SK-N-SH (cell line): ENCODE results near the gene ARHGEF12. TPM values are rescaled to one million over a fixed set of nuclear protein-coding genes. Genes with fewer than 3 reads are reported as not detected.

ENCODE experiments used
- CTCF ChIA-PET: fragments of 300-600, 350-600 bp; formaldehyde crosslinking; extraction: SDS; loops from one replicate; lab custom pipeline; 2021; lab: Yijun Ruan, JAX
- POLR2A ChIA-PET: fragments of 350-600 bp; sonication (Branson Sonifier 250); formaldehyde crosslinking; extraction: SDS; loops from one replicate; lab custom pipeline; 2020; ENCODE audit warnings: antibody characterized with exemption, inconsistent platforms; lab: Yijun Ruan, JAX
- DNase-seq: peaks from one replicate; pipeline ENCODE4 v3.0.0; 2012
- H2AFZ ChIP-seq: fragments of 200-600 bp; sonication (generic); 2 replicates; pipeline ENCODE4 v1.8.1; 2016; ENCODE audit warnings: antibody characterized with exemption, mild to moderate bottlenecking, low read depth
- H3F3A ChIP-seq: fragments of 200-600 bp; sonication (generic); replicated peaks from 2 replicates; pipeline ENCODE3; 2016; ENCODE audit warnings: antibody characterized with exemption, mild to moderate bottlenecking; ENCODE audit not compliant: insufficient read depth
- H3K27ac ChIP-seq, 2 experiments: fragments of 200-500 bp in 1 of 2; fragments of 200-600 bp in 1 of 2; sonication (Bioruptor generic) in 1 of 2; sonication (generic), shearing (Covaris generic) in 1 of 2; 2 replicates each; pipeline versions ENCODE4 v1.5.1 to v1.6.1; 2014 to 2016; ENCODE audit warnings: low read depth in 2 of 2, inconsistent platforms in 1 of 2, low read length in 1 of 2, mild to moderate bottlenecking in 1 of 2, mixed read lengths in 1 of 2
- H3K27me3 ChIP-seq: fragments of 200-600 bp; sonication (generic), shearing (Covaris generic); 2 replicates; pipeline ENCODE4 v1.6.1; 2016; ENCODE audit warnings: mixed run types; ENCODE audit not compliant: insufficient read depth
- H3K36me3 ChIP-seq, 2 experiments: fragments of 200-500 bp in 1 of 2; fragments of 200-600 bp in 1 of 2; sonication (Bioruptor generic) in 1 of 2; sonication (generic) in 1 of 2; replicated peaks in 1 of 2; 2 replicates each; pipeline versions ENCODE3 to v1.5.1; 2014 to 2016; ENCODE audit warnings: low read length in 1 of 2, mild to moderate bottlenecking in 1 of 2; ENCODE audit not compliant: insufficient read depth in 2 of 2, control insufficient read depth in 1 of 2
- H3K4me1 ChIP-seq, 2 experiments: fragments of 200-500 bp in 1 of 2; fragments of 200-600 bp in 1 of 2; sonication (Bioruptor generic) in 1 of 2; sonication (generic), shearing (Covaris generic) in 1 of 2; 2 replicates each; pipeline versions ENCODE4 v1.5.1 to v1.6.1; 2014 to 2016; ENCODE audit warnings: low read depth in 1 of 2, low read length in 1 of 2, mixed run types in 1 of 2; ENCODE audit not compliant: insufficient read depth in 2 of 2, control insufficient read depth in 1 of 2
- H3K4me2 ChIP-seq: fragments of 200-600 bp; sonication (generic), shearing (Covaris generic); 2 replicates; pipeline ENCODE4 v1.6.1; 2017; ENCODE audit warnings: mixed run types
- H3K4me3 ChIP-seq, 2 experiments: fragments of 200-500 bp in 1 of 2; fragments of 200-600 bp in 1 of 2; sonication (Bioruptor generic) in 1 of 2; sonication (generic), shearing (Covaris generic) in 1 of 2; 2 replicates each; pipeline versions ENCODE4 v1.5.1 to v1.8.1; 2014 to 2016; ENCODE audit warnings: low read depth in 2 of 2, inconsistent platforms in 1 of 2, low read length in 1 of 2, mild to moderate bottlenecking in 1 of 2, mixed read lengths in 1 of 2, moderate library complexity in 1 of 2
- H3K79me2 ChIP-seq: fragments of 200-600 bp; sonication (generic); 2 replicates; pipeline ENCODE4 v1.8.1; 2017; ENCODE audit warnings: mild to moderate bottlenecking; ENCODE audit not compliant: insufficient read depth
- H3K9ac ChIP-seq: fragments of 200-600 bp; sonication (generic); 2 replicates; pipeline ENCODE4 v1.6.1; 2017; ENCODE audit warnings: mixed run types
- H3K9me2 ChIP-seq: fragments of 200-600 bp; sonication (generic); 2 replicates; pipeline ENCODE4 v1.6.1; 2017; ENCODE audit warnings: mixed run types
- H3K9me3 ChIP-seq: fragments of 200-600 bp; sonication (generic); 2 replicates; pipeline ENCODE4 v1.6.1; 2017; ENCODE audit warnings: mixed run types, mild to moderate bottlenecking, moderate library complexity
- H4K20me1 ChIP-seq: fragments of 200-600 bp; sonication (generic); 2 replicates; pipeline ENCODE4 v1.6.1; 2017; ENCODE audit warnings: mild to moderate bottlenecking, mixed run types; ENCODE audit not compliant: insufficient read depth
- CTCF ChIP-seq: fragments of 200-600 bp; sonication (generic); IDR thresholded peaks from 2 replicates; pipeline ENCODE4 v1.6.1; 2017; ENCODE audit warnings: antibody characterized with exemption, mild to moderate bottlenecking, moderate library complexity
- EP300 ChIP-seq, 2 experiments: IDR thresholded peaks; 2 replicates each; pipeline versions ENCODE4 v1.4.0 to v1.6.1; 2012; ENCODE audit warnings: borderline replicate concordance in 1 of 2, low read depth in 1 of 2, low read length in 1 of 2
- FOSL2 ChIP-seq: IDR thresholded peaks from 2 replicates; pipeline ENCODE4 v1.4.0; 2012; ENCODE audit warnings: low read depth, mild to moderate bottlenecking, moderate library complexity, borderline replicate concordance
- GATA2 ChIP-seq: sonication (generic); formaldehyde crosslinking; IDR thresholded peaks from 2 replicates; pipeline ENCODE4 v1.5.0; 2020; ENCODE audit warnings: mild to moderate bottlenecking, missing genetic modification reagents
- MEF2A ChIP-seq: IDR thresholded peaks from 2 replicates; pipeline ENCODE4 v1.4.0; 2012; ENCODE audit warnings: low read depth, borderline replicate concordance
- PBX3 ChIP-seq: IDR thresholded peaks from 2 replicates; pipeline ENCODE4; 2012
- RAD21 ChIP-seq: IDR thresholded peaks from 2 replicates; pipeline ENCODE4 v1.6.1; 2012; ENCODE audit warnings: mild to moderate bottlenecking, low read length
- RCOR1 ChIP-seq: fragments of 150-350 bp; IDR thresholded peaks from 2 replicates; pipeline ENCODE4 v1.6.1; 2017; ENCODE audit warnings: antibody characterized with exemption, low read length
- TAF1 ChIP-seq: IDR thresholded peaks from 2 replicates; pipeline ENCODE4 v1.6.1; 2012; ENCODE audit warnings: low read depth, mild to moderate bottlenecking, low read length, moderate library complexity, borderline replicate concordance
- TEAD4 ChIP-seq: IDR thresholded peaks from 2 replicates; pipeline ENCODE4 v1.4.0; 2012; ENCODE audit warnings: mild to moderate bottlenecking, borderline replicate concordance; ENCODE audit not compliant: insufficient read depth
- USF1 ChIP-seq: IDR thresholded peaks from 2 replicates; pipeline ENCODE4 v1.4.0; 2012; ENCODE audit warnings: low read depth, borderline replicate concordance
- USF2 ChIP-seq: fragments of 150-350 bp; IDR thresholded peaks from 2 replicates; pipeline ENCODE4 v1.6.1; 2017; ENCODE audit warnings: antibody characterized with exemption, low read length, low read depth, borderline replicate concordance
- WGBS: methylation state at CpG from one replicate; pipeline ENCODE4 v1.1.6; 2017; ENCODE audit warnings: low lambda C conversion rate; 5-methylcytosine and 5-hydroxymethylcytosine counted together
- polyA plus RNA-seq, 3 experiments: library from polyadenylated mRNA; depleted of rRNA; stranded (reverse); fragments of >200 nt; gene quantifications; 2 replicates each; pipeline ENCODE4 v1.2.3, GENCODE V29; 2012

The ARHGEF12 gene
- polyA plus RNA-seq, 1 of the 3 experiments (the other 2 are of a cell fraction) = 12.3 TPM

- TF ChIP-seq TEAD4 (no peak), RAD21 (no peak), USF1 (no peak)
Observed at GRCh38 chr11:120386318-120386717, 50.1 kb downstream of the ARHGEF12 start (continued).

- ChIA-PET CTCF (interaction anchor here (1.8 to 2.1 kb wide), 2 partner anchors 45 to 51 kb away, joined by 6 to 11 read pairs; partner anchors contain the start of gene ARHGEF12), POLR2A (no interaction called here)
- Histone ChIP-seq H3K79me2 (peaks cover 100% of the 10 kb centered on the region), H3K4me1 (peaks cover 20 to 38% of the 10 kb centered on the region in 2 experiments), H3K27me3 (no peaks in the 10 kb centered on the region), H3K36me3 (no peaks in the 10 kb centered on the region), H3F3A (peaks cover 8% of the 10 kb centered on the region), H3K4me2 (no peak overlapping the region), H3K9ac (no peak overlapping the region), H3K27ac (no peak overlapping the region; a peak in 1 of 4 replicates), H4K20me1 (peaks cover 87% of the 10 kb centered on the region), H3K9me3 (no peaks in the 10 kb centered on the region), H3K4me3 (no peak overlapping the region), H3K9me2 (no peaks in the 10 kb centered on the region), H2AFZ (no peak overlapping the region)
- WGBS = 77% methylated on average over 2 of the region's 2 CpGs
- no peak for DNase-seq
- no peak for TF ChIP-seq RCOR1
- TF ChIP-seq TAF1 = no peak
- TF ChIP-seq CTCF = no peak
- TF ChIP-seq GATA2 (CRISPR knock-in tag) = no peak
- TF ChIP-seq USF1 = no peak
- TF ChIP-seq FOSL2 = no peak
- no peak for TF ChIP-seq EP300 (IDR thresholded peaks at IDR 0.05; ENCODE audit: borderline replicate concordance in 1 of 2, low read depth in 1 of 2, low read length in 1 of 2)
- TF ChIP-seq USF2 = no peak
- TF ChIP-seq PBX3 = no peak
- TF ChIP-seq MEF2A = no peak
Observed at GRCh38 chr11:120386774-120387371, 50.7 kb downstream of the ARHGEF12 start.
